PFSK-1 (cell line): Measurements from ENCODE around the gene TADA2B.

Experiments used
- POLR2AphosphoS5 ChIP-seq: IDR thresholded peaks from 2 replicates; pipeline ENCODE4 v1.6.1; 2012; ENCODE audit warnings: low read depth, mild to moderate bottlenecking, control low read depth, low read length, moderate library complexity
- TAF1 ChIP-seq: IDR thresholded peaks from 2 replicates; pipeline ENCODE4 v1.6.1; 2012; ENCODE audit warnings: low read length, control low read depth, borderline replicate concordance; ENCODE audit not compliant: insufficient read depth
- TF ChIP-seq, protein P1 (sequence below), 2 experiments: IDR thresholded peaks; 2 replicates each; pipeline versions ENCODE4 v1.6.1 to v1.8.0; 2011 to 2012; ENCODE audit warnings: low read depth in 2 of 2, low read length in 2 of 2, control low read depth in 1 of 2, inconsistent platforms in 1 of 2, mild to moderate bottlenecking in 1 of 2, moderate library complexity in 1 of 2; ENCODE audit not compliant: insufficient read depth in 1 of 2

DNA sequence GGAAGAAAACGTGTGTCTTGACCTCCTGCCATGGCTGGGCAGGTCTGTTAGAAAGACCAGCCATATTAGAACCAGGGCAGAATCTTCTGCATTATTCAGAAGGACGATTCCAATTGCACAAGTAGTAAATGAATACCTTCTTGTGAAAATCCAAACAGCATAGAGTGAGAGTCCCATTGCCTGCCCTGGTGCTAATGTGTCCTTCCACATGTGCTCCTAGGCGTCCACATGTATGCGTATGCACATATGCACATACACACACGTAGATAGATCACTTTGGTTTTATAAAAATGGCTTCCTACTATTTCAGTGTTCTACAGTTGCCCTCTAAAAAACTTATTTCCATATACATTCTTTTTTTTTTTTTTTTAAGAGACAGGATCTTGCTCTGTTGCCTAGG, 34.9 kb downstream of the TADA2B start:
- TF ChIP-seq POLR2AphosphoS5 (no peak), TAF1 (no peak)
- TF ChIP-seq, protein P1, sequence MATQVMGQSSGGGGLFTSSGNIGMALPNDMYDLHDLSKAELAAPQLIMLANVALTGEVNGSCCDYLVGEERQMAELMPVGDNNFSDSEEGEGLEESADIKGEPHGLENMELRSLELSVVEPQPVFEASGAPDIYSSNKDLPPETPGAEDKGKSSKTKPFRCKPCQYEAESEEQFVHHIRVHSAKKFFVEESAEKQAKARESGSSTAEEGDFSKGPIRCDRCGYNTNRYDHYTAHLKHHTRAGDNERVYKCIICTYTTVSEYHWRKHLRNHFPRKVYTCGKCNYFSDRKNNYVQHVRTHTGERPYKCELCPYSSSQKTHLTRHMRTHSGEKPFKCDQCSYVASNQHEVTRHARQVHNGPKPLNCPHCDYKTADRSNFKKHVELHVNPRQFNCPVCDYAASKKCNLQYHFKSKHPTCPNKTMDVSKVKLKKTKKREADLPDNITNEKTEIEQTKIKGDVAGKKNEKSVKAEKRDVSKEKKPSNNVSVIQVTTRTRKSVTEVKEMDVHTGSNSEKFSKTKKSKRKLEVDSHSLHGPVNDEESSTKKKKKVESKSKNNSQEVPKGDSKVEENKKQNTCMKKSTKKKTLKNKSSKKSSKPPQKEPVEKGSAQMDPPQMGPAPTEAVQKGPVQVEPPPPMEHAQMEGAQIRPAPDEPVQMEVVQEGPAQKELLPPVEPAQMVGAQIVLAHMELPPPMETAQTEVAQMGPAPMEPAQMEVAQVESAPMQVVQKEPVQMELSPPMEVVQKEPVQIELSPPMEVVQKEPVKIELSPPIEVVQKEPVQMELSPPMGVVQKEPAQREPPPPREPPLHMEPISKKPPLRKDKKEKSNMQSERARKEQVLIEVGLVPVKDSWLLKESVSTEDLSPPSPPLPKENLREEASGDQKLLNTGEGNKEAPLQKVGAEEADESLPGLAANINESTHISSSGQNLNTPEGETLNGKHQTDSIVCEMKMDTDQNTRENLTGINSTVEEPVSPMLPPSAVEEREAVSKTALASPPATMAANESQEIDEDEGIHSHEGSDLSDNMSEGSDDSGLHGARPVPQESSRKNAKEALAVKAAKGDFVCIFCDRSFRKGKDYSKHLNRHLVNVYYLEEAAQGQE (IDR thresholded peaks at IDR 0.05; ENCODE audit: insufficient read depth in 1 of 2, low read depth in 2 of 2, low read length in 2 of 2): no peak
